ENCODE results near the gene HAAO.

The HAAO gene

DNA sequence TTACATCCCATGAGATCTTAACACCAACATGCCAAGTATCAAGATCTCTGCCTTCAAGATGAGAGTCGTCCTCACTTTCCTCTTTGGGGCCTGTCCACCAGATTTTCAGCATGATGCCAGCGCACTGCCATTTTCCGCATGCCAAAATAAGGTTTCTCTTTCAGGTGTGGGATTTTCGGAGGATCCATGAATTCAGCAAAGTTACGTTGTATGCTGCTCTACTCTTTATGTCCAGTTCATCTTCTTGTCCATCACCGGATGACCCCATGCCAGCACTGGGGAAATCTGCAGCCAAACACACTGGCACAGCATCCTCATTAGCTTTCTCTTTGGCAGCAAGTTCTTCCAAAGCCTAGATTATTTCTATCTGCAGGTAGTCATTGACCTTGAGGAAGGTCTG lies 4.9 kb upstream of the HAAO start:
- Histone ChIP-seq H3K27me3 (no peaks in the 10 kb centered on the region), H3K4me3 (ENCODE audit: low read depth, low read length) (no peak overlapping the region), H3K4me1 (no peaks in the 10 kb centered on the region), H3K36me3 (no peaks in the 10 kb centered on the region), H3K9me3 (no peaks in the 10 kb centered on the region)
- no peak for DNase-seq
- TF ChIP-seq, protein P1, sequence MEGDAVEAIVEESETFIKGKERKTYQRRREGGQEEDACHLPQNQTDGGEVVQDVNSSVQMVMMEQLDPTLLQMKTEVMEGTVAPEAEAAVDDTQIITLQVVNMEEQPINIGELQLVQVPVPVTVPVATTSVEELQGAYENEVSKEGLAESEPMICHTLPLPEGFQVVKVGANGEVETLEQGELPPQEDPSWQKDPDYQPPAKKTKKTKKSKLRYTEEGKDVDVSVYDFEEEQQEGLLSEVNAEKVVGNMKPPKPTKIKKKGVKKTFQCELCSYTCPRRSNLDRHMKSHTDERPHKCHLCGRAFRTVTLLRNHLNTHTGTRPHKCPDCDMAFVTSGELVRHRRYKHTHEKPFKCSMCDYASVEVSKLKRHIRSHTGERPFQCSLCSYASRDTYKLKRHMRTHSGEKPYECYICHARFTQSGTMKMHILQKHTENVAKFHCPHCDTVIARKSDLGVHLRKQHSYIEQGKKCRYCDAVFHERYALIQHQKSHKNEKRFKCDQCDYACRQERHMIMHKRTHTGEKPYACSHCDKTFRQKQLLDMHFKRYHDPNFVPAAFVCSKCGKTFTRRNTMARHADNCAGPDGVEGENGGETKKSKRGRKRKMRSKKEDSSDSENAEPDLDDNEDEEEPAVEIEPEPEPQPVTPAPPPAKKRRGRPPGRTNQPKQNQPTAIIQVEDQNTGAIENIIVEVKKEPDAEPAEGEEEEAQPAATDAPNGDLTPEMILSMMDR (IDR thresholded peaks at IDR 0.05; ENCODE audit: low read depth, low read length) = no peak

DNA sequence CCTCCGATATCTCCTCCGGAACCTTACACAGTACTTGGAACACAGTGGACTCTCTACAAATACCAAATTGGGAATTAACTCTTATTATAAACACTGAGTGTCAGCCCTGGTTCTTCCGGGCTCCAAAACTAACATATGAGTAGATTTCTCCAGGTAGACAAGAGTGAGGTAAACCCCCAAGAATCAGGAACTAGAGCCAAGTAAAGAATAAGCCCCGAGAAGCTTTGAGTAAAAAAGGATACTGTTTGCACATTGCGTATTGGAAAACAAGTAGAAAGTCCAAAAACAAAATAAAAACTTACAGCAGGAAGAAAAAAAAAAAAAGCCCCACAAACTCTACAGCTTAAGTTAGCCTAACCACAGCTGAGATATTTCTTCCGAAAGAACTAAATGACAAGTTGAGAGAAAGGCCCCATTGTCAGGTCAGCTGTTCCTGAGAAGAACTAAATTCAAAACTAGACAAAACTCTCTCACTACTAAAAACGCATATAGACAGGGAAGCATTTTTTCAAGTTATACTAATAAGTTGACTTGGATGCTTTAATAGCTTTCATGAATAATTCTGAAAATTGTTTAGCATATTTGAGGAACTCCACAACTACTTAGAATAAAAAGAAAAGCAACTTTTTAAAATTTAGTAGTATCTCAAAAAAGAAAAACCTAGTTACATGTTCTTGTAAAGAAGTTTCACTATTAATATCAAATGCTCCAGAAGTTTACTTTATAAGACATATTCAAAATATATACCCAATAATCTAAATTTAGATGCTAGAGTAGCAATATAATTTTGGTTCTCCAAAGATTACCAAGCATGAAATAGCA lies 4.3 kb upstream of the HAAO start:
- no peaks in the 10 kb centered on the region for H3K9me3 ChIP-seq
- DNase-seq = no peak
- no peaks in the 10 kb centered on the region for H3K4me1 ChIP-seq
- no peaks in the 10 kb centered on the region for H3K27me3 ChIP-seq
- no peak overlapping the region for H3K4me3 ChIP-seq (ENCODE audit: low read depth, low read length)
- no peaks in the 10 kb centered on the region for H3K36me3 ChIP-seq
- TF ChIP-seq, protein P1 (IDR thresholded peaks at IDR 0.05; ENCODE audit: low read depth, low read length) = no peak

DNA sequence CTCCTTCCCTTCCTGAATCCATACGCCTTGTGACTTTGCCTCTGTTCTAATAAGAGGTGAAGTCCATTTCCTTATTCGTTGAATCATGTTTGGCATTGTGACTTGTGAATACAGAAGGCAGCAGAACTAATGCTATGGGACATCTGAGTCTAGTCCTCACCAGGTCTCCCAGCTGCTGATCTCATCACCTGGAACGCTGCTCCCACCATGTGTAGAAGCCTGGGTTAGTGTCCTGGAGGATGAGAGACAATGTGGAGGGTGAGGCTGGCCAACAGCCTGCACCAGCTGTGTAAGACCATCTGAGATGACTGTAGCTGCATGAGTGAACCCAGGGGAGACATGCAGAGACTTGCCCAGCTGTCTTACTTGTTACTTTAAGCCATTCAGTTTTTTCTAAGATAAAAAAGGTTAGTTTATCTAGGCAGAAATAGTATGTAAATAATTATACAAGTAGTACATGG lies 3.5 kb upstream of the HAAO start:
- no peak for DNase-seq
- H3K4me1 ChIP-seq = no peaks in the 10 kb centered on the region

DNA sequence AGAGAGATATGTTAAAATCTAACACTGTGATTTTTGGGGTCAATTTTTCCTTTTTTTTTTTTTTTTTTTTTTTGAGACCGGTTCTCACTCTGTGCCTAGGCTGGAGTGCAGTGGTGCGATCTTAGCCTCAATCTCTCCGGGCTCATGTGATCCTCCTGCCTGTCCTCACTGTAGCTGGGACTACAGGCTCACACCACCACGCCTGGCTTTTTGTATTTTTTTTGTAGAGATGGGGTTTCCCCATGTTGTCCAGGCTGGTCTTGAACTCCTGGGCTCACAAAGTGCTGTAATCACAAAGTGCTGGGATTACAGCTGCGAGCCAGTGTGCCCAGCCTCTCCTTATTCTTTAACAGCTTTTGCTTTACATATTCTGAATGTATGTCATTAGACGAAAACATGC lies 2.9 kb upstream of the HAAO start:
- no peaks in the 10 kb centered on the region for H3K9me3 ChIP-seq
- no peak overlapping the region for H3K4me3 ChIP-seq (ENCODE audit: low read depth, low read length)
- H3K27me3 ChIP-seq = no peaks in the 10 kb centered on the region
- no peaks in the 10 kb centered on the region for H3K36me3 ChIP-seq
- no peak for DNase-seq
- H3K4me1 ChIP-seq = no peaks in the 10 kb centered on the region
- TF ChIP-seq, protein P1 (IDR thresholded peaks at IDR 0.05; ENCODE audit: low read depth, low read length) = no peak

More for the DNA sequence above, 3.5 kb upstream of the HAAO start:
- Histone ChIP-seq H3K9me3 (no peaks in the 10 kb centered on the region), H3K27me3 (no peaks in the 10 kb centered on the region), H3K36me3 (no peaks in the 10 kb centered on the region), H3K4me3 (ENCODE audit: low read depth, low read length) (no peak overlapping the region)
- TF ChIP-seq, protein P1 (IDR thresholded peaks at IDR 0.05; ENCODE audit: low read depth, low read length) = no peak

DNA sequence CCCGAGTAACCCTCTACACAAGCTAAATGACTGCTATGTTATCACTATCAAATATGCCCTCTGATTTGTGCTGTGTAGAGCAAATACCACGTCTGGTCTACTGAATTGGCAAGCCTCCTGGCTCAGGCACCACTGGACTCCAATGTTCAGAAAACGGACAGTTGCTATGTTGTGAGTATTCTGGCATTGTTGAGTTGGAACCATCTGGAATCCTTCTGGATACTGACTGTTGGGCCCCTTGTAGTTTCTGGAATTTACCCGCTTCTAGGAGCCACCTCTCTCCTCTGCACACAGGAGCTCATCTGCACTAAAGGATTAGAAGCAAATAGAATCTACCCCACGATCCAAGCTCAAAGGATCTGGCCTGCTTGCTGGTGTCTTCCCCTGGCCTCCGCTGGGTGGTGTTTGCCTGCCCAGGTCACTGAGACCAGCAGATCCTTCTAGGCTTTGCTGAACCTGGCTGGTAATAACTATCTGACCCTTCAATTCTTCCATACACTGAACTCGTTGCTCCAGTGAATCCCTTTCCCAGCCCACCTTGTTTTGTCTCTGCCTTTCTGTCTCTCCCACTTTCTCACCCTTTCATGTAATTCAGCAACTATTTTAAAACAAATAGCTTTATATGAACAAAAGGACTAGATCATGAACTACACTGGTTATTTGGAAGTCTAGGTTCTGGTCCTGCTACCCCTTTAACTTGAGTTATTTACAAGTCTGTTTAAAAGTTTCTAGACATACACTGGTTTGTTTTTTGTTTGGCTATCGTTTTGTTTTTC lies 2.1 kb upstream of the HAAO start:
- H3K4me3 ChIP-seq (ENCODE audit: low read depth, low read length) = no peak overlapping the region
- TF ChIP-seq, protein P1 (IDR thresholded peaks at IDR 0.05; ENCODE audit: low read depth, low read length) = no peak
- no peaks in the 10 kb centered on the region for H3K36me3 ChIP-seq
- no peak for DNase-seq
- no peaks in the 10 kb centered on the region for H3K4me1 ChIP-seq
- H3K27me3 ChIP-seq = no peaks in the 10 kb centered on the region
- H3K9me3 ChIP-seq = no peaks in the 10 kb centered on the region
